HG02973 (cell line): ENCODE data around the gene SKI.
"Not testable (repeated sequence)": the region's sequence is repeated elsewhere in the genome, so short reads cannot be mapped to it uniquely, and the experiment has no call there.

Experiments used
- ATAC-seq: cut with Tn5 transposase; IDR thresholded peaks from one replicate; pipeline ENCODE4 v1.9.1; 2021; ENCODE audit warnings: moderate library complexity; ENCODE audit not compliant: unreplicated experiment

Gene SKI

GRCh38 chr1:2290595-2291510 is 62.7 kb downstream of the SKI start:
- peak; percentile 42 for ATAC-seq

GRCh38 chr1:2291577-2291976 is 63.5 kb downstream of the SKI start:
- ATAC-seq = no peak

GRCh38 chr1:2292725-2293450 is 64.8 kb downstream of the SKI start:
- ATAC-seq = no peak

- no peak for ATAC-seq
These were observed 66.1 kb downstream of the SKI start for GRCh38 chr1:2294033-2294724.

- ATAC-seq = no peak
These were observed 66.6 kb downstream of the SKI start for GRCh38 chr1:2294725-2295078.

GRCh38 chr1:2295526-2295925 is 67.4 kb downstream of the SKI start:
- no peak for ATAC-seq

GRCh38 chr1:2296211-2296610 is 68.1 kb downstream of the SKI start:
- not testable (repeated sequence) for ATAC-seq

- no peak for ATAC-seq
These were observed 68.5 kb downstream of the SKI start for GRCh38 chr1:2296614-2297013.

GRCh38 chr1:2297246-2298011 is 69.3 kb downstream of the SKI start:
- no peak for ATAC-seq

GRCh38 chr1:2298685-2299084 is 70.6 kb downstream of the SKI start:
- no peak for ATAC-seq

- ATAC-seq = no peak
These were observed 71.1 kb downstream of the SKI start for GRCh38 chr1:2299131-2299627.

- ATAC-seq = peak; percentile 70
These were observed 72.1 kb downstream of the SKI start for GRCh38 chr1:2300004-2300771.

- peak; percentile 34 for ATAC-seq
These were observed 72.9 kb downstream of the SKI start for GRCh38 chr1:2300851-2301606.

- ATAC-seq = no peak
These were observed 73.6 kb downstream of the SKI start for GRCh38 chr1:2301607-2302291.

GRCh38 chr1:2302292-2302925 is 74.3 kb downstream of the SKI start:
- ATAC-seq = no peak

GRCh38 chr1:2303016-2303775 is 75.1 kb downstream of the SKI start:
- ATAC-seq = no peak

GRCh38 chr1:2303781-2304180 is 75.7 kb downstream of the SKI start:
- ATAC-seq = no peak
